BE2C (cell line): ENCODE measurements around the gene ZBTB24. TPM values are rescaled to one million over a fixed set of nuclear protein-coding genes. Genes with fewer than 3 reads are reported as not detected.

Experiments used
- DNase-seq: peaks from one replicate; pipeline ENCODE4 v3.0.0-alpha.2; 2020
- H3K27me3 ChIP-seq: fragments of 250-450 bp; sonication (Bioruptor Pico); 2 replicates; pipeline ENCODE4 v1.5.1; 2020; ENCODE audit warnings: mild to moderate bottlenecking
- H3K36me3 ChIP-seq: fragments of 250-450 bp; sonication (Bioruptor Pico); 2 replicates; pipeline ENCODE4 v1.5.1; 2020; ENCODE audit warnings: mild to moderate bottlenecking
- H3K4me1 ChIP-seq: fragments of 250-450 bp; sonication (Bioruptor Pico); 2 replicates; pipeline ENCODE4 v1.5.1; 2020
- H3K4me3 ChIP-seq: 2 replicates; pipeline ENCODE4 v1.5.1; 2011; ENCODE audit warnings: low read depth, low read length
- H3K9me3 ChIP-seq: fragments of 250-450 bp; sonication (Bioruptor Pico); 2 replicates; pipeline ENCODE4 v1.5.1; 2020
- polyA plus RNA-seq: library from polyadenylated mRNA; unstranded; fragments of >200 nt; gene quantifications from one replicate; pipeline ENCODE4 v1.2.1, GENCODE V29; 2012; ENCODE audit warnings: low read depth, missing spikeins; ENCODE audit not compliant: insufficient read length, insufficient read depth
- TF ChIP-seq, protein P1 (sequence below): IDR thresholded peaks from 2 replicates; pipeline ENCODE4 v1.5.1; 2012; ENCODE audit warnings: mild to moderate bottlenecking, low read depth, low read length

The ZBTB24 gene
- polyA plus RNA-seq: 5.6 TPM

DNA sequence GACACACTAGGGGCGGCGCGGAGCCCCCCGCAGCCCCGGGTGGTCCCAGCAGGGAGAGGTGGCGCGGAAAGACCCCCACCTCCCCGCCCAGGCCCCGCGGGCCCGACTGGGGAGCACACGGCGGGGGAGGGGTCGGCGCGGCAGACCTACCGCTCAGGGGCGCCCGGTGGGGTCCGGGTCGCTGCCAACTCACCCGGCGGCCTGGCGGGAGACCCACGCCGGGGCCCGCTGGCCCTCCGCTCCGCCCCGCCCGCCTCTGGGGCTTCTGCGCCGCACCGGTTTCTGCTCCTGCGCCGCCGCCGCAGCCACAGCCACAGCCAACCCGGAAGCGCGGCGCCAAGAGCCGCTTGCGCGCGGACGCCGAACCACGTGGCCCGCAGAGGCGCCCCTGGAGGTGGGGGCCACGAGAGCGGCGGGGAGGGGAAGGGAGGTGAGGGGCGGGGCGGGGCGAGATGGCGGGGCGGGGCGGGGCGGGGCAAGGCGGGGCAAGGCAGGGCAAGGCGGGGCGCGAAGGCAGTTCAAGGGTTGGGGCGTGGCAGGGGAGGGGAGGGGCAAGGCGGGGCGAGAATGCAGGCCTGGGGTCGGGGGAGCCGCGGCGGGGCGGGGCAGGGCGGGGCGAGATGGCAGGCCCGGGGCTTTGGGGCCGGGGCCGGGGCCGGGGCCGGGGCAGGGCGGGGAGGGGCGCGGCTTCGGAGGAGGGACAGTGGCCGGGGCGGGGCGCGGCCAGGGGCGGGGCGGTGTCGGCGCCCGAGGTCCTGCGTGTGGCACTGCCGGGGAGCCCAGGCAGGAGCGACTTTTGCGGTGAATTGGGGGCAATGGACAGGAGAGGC, at the start of gene ZBTB24:
TSS of gene ZBTB24 (minus strand) at position 315 of the 830 bp plus-strand sequence. CDS start 1,193 bp downstream, outside the sequence.
- Histone ChIP-seq H3K27me3 (peaks cover 6% of the 10 kb centered on the region; the same call in 1 of the 2 replicates), H3K4me3 (peak within 1 kb of the TSS; percentile 90), H3K9me3 (no peaks in the 10 kb centered on the region), H3K4me1 (peaks cover 6% of the 10 kb centered on the region; the same call in 1 of the 2 replicates), H3K36me3 (peaks cover 33% of the 10 kb centered on the region)
- peak; percentile 98 for DNase-seq
- TF ChIP-seq, protein P1, sequence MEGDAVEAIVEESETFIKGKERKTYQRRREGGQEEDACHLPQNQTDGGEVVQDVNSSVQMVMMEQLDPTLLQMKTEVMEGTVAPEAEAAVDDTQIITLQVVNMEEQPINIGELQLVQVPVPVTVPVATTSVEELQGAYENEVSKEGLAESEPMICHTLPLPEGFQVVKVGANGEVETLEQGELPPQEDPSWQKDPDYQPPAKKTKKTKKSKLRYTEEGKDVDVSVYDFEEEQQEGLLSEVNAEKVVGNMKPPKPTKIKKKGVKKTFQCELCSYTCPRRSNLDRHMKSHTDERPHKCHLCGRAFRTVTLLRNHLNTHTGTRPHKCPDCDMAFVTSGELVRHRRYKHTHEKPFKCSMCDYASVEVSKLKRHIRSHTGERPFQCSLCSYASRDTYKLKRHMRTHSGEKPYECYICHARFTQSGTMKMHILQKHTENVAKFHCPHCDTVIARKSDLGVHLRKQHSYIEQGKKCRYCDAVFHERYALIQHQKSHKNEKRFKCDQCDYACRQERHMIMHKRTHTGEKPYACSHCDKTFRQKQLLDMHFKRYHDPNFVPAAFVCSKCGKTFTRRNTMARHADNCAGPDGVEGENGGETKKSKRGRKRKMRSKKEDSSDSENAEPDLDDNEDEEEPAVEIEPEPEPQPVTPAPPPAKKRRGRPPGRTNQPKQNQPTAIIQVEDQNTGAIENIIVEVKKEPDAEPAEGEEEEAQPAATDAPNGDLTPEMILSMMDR: no peak

DNA sequence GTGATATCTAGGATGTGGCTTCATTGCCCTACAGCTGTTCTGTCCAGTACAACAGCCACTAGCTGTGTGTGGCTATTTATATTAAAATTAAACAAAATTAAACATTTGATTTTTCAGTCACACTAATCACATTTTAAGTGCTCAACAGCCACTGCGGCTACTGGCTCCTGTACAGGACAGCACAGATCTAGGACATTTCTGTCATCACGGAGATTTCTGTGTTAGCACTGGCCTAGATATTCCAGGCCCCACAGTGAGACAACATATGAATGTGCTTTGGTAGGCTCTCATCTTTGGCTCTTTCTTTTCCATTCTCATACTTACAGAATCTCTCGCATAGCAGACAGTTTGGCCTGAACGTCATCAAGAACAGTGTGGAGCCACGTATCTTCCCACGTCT, 48.4 kb upstream of the ZBTB24 start:
- H3K27me3 ChIP-seq: no peaks in the 10 kb centered on the region
- H3K9me3 ChIP-seq: no peaks in the 10 kb centered on the region
- H3K4me1 ChIP-seq: no peaks in the 10 kb centered on the region
- TF ChIP-seq, protein P1: no peak
- DNase-seq: no peak
- H3K4me3 ChIP-seq: no peak overlapping the region
- no peaks in the 10 kb centered on the region for H3K36me3 ChIP-seq

DNA sequence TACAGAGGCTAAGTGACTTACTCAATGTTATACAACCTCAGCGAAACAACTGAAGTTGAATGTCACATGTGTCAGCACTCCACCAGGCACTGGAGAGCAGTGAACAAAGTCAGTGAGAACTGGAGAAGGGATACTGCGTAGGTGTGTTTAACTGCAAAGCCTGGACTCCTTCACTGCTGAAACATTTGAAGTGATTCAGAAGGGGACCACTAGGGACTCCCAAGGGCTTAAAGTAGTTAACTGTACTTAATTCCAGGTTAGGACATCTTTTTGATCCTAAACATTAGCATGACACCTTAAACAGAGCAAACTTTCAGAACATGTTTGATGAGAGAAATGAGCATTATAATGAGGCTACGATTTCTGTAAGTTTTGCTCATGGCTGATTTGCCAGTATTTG, 45.0 kb upstream of the ZBTB24 start:
- Histone ChIP-seq H3K4me3 (no peak overlapping the region), H3K4me1 (no peaks in the 10 kb centered on the region), H3K9me3 (no peaks in the 10 kb centered on the region), H3K27me3 (no peaks in the 10 kb centered on the region), H3K36me3 (no peaks in the 10 kb centered on the region)
- TF ChIP-seq, protein P1: peak; percentile 48
- DNase-seq: no peak

DNA sequence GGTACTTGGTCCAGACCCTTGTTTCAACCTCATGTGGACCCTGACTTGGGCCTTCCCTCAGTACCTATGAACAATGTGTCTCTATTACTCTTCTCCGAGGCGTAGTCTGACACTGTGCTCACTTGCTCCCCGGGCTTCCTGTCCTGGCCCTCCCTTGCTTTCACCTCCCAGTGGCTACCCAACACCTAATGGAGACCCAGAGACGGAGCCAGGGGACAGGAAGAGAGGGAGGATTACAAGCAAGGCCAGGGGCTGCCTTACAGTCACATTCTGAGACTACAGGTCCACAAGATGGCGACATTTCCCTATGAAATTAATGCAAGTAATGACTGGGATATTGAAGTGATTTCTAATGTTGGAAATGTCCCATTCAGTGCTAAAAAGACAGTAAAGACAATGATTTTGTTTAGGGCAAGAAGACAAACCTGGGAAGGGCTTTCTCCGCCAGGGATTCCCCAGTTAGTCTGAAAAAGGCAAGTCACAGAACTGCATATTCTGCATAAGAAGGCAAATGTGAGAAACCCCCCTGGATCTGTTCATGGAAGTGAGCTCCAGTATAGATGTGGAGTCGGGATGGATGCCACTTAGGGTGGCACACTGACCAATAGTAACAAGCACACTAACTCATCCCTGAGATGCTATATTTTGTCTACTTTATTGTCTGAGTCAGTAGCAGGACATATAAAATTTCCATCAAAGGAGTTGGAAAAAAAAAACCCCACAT, 44.0 kb upstream of the ZBTB24 start:
- H3K27me3 ChIP-seq: no peaks in the 10 kb centered on the region
- TF ChIP-seq, protein P1: peak; percentile 76
- H3K36me3 ChIP-seq: no peaks in the 10 kb centered on the region
- H3K9me3 ChIP-seq: no peaks in the 10 kb centered on the region
- DNase-seq: peak; percentile 63
- no peak overlapping the region for H3K4me3 ChIP-seq
- no peaks in the 10 kb centered on the region for H3K4me1 ChIP-seq

DNA sequence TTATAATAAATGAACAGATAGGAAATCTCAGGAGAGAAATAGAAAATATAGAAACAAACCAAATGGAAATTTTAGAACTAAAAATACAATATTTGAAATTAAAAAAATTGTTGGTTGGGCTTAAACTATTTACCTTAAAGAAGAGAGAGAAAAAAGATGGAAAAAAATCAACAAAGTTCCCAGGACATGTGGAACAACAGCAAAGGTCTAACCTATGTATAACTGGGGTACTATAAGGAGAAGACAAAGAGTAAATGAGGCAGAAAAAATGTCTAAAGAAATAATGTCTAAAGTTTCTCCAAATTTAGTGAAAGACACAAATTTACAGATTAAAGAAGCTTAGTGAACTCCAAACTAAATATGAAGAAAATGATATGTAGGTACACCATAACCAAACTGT, 41.1 kb upstream of the ZBTB24 start:
- no peak overlapping the region for H3K4me3 ChIP-seq
- H3K9me3 ChIP-seq: no peaks in the 10 kb centered on the region
- DNase-seq: no peak
- TF ChIP-seq, protein P1: no peak
- no peaks in the 10 kb centered on the region for H3K4me1 ChIP-seq
- H3K27me3 ChIP-seq: no peaks in the 10 kb centered on the region
- no peaks in the 10 kb centered on the region for H3K36me3 ChIP-seq
